ENCODE measurements around the gene MACROD2.

The MACROD2 gene

GRCh38 chr20:15578113-15578512 lies 1582.8 kb downstream of the MACROD2 start:
- no peak for DNase-seq

- no peak for DNase-seq
Observed at GRCh38 chr20:15579688-15580087, 1584.4 kb downstream of the MACROD2 start.

GRCh38 chr20:15582146-15582760 lies 1586.9 kb downstream of the MACROD2 start:
- no peak for DNase-seq

- no peak for DNase-seq
Observed at GRCh38 chr20:15584507-15584906, 1589.2 kb downstream of the MACROD2 start.

GRCh38 chr20:15593081-15593480 lies 1597.8 kb downstream of the MACROD2 start:
- no peak for DNase-seq

- no peak for DNase-seq
Observed at GRCh38 chr20:15594158-15594695, 1598.9 kb downstream of the MACROD2 start.

- no peak for DNase-seq
Observed at GRCh38 chr20:15596220-15596890, 1601.0 kb downstream of the MACROD2 start.

GRCh38 chr20:15597306-15597705 lies 1602.0 kb downstream of the MACROD2 start:
- DNase-seq: no peak

- DNase-seq: no peak
Observed at GRCh38 chr20:15599961-15600360, 1604.6 kb downstream of the MACROD2 start.

GRCh38 chr20:15600565-15600964 lies 1605.2 kb downstream of the MACROD2 start:
- no peak for DNase-seq

- no peak for DNase-seq
Observed at GRCh38 chr20:15603506-15603905, 1608.2 kb downstream of the MACROD2 start.

- no peak for DNase-seq
Observed at GRCh38 chr20:15603978-15604805, 1608.9 kb downstream of the MACROD2 start.

- DNase-seq: no peak
Observed at GRCh38 chr20:15609921-15610320, 1614.6 kb downstream of the MACROD2 start.

GRCh38 chr20:15610787-15611186 lies 1615.5 kb downstream of the MACROD2 start:
- DNase-seq: no peak

GRCh38 chr20:15611541-15611940 lies 1616.2 kb downstream of the MACROD2 start:
- DNase-seq: no peak

GRCh38 chr20:15612198-15612597 lies 1616.9 kb downstream of the MACROD2 start:
- no peak for DNase-seq

GRCh38 chr20:15612769-15613168 lies 1617.5 kb downstream of the MACROD2 start:
- DNase-seq: no peak

GRCh38 chr20:15613530-15613929 lies 1618.2 kb downstream of the MACROD2 start:
- no peak for DNase-seq

- no peak for DNase-seq
Observed at GRCh38 chr20:15616626-15617025, 1621.3 kb downstream of the MACROD2 start.

- no peak for DNase-seq
Observed at GRCh38 chr20:15618110-15618509, 1622.8 kb downstream of the MACROD2 start.

GRCh38 chr20:15618912-15619311 lies 1623.6 kb downstream of the MACROD2 start:
- DNase-seq: no peak

GRCh38 chr20:15619341-15619740 lies 1624.0 kb downstream of the MACROD2 start:
- DNase-seq: no peak

GRCh38 chr20:15619816-15620215 lies 1624.5 kb downstream of the MACROD2 start:
- DNase-seq: no peak

- no peak for DNase-seq
Observed at GRCh38 chr20:15622368-15622767, 1627.1 kb downstream of the MACROD2 start.

Data from NCI-H345 (cell line).